Endothelial cell of umbilical vein (primary cell): ENCODE results near the gene TADA1. TPM values are rescaled to one million over a fixed set of nuclear protein-coding genes. Genes with fewer than 3 reads are reported as not detected.
A peak's percentile ranks its signal among the peaks of the same experiment; 100 is the strongest.

Experiments used
- BruUV-seq: library from RNA; stranded (reverse); fragments of 400-500 nt; replicated peaks from 2 replicates; lab custom pipeline; 2021; lab: Mats Ljungman, UMichigan
- CTCF ChIA-PET: fragments of 300-600, 350-600 bp; sonication (Branson Sonifier 250); formaldehyde crosslinking; loops from one replicate; lab custom pipeline; 2021; ENCODE audit warnings: antibody characterized with exemption, inconsistent platforms; lab: Charles Lee
- POLR2A ChIA-PET: fragments of 300-600, 350-600 bp; sonication (Branson Sonifier 250); formaldehyde crosslinking; loops from one replicate; lab custom pipeline; 2021; ENCODE audit warnings: antibody characterized with exemption, inconsistent platforms; lab: Charles Lee
- DNase-seq: peaks from one replicate; pipeline ENCODE4 v3.0.0-alpha.2; 2011; ENCODE audit warnings: low read depth, low spot score
- FAIRE-seq: peaks from 2 replicates; lab custom pipeline; 2011; peaks lifted over from hg19 to GRCh38; lab: Jason Lieb, UNC
- H2AFZ ChIP-seq: 2 replicates; pipeline ENCODE4 v1.6.0; 2012; ENCODE audit warnings: low read depth, low read length, control low read depth, inconsistent platforms
- H3K27ac ChIP-seq: 2 replicates; pipeline ENCODE4 v1.5.1; 2011; ENCODE audit warnings: low read depth, mild to moderate bottlenecking, control low read depth, low read length, moderate library complexity; ENCODE audit not compliant: insufficient read depth
- H3K27me3 ChIP-seq, 2 experiments: 2 replicates each; pipeline versions ENCODE4 v1.6.0 to v1.6.1; 2011; ENCODE audit warnings: low read length in 2 of 2, mixed read lengths in 1 of 2; ENCODE audit not compliant: control insufficient read depth in 2 of 2, insufficient read depth in 2 of 2
- H3K36me3 ChIP-seq, 2 experiments: 2 replicates in 1 of 2; 3 replicates in 1 of 2; pipeline ENCODE4 v1.5.1; 2011; ENCODE audit warnings: low read length in 2 of 2, mild to moderate bottlenecking in 1 of 2, moderate library complexity in 1 of 2; ENCODE audit not compliant: control insufficient read depth in 2 of 2, insufficient read depth in 2 of 2; ENCODE audit errors: extremely low read depth in 1 of 2
- H3K4me1 ChIP-seq: 3 replicates; pipeline ENCODE4 v1.5.1; 2011; ENCODE audit warnings: mild to moderate bottlenecking, low read length; ENCODE audit not compliant: control insufficient read depth, insufficient read depth; ENCODE audit errors: extremely low read depth
- H3K4me2 ChIP-seq: 2 replicates; pipeline ENCODE4 v1.6.1; 2011; ENCODE audit warnings: low read length, control low read depth, mixed read lengths; ENCODE audit not compliant: insufficient read depth
- H3K4me3 ChIP-seq, 3 experiments: fragments of 200-600 bp in 1 of 3; sonication (generic), shearing (Covaris generic) in 1 of 3; replicated peaks in 1 of 3; 2 replicates each; pipeline ENCODE4 v1.5.1; 2011 to 2016; ENCODE audit warnings: control low read depth in 3 of 3, low read length in 3 of 3, mild to moderate bottlenecking in 2 of 3, inconsistent platforms in 1 of 3, low read depth in 1 of 3, moderate library complexity in 1 of 3; ENCODE audit not compliant: insufficient read depth in 1 of 3
- H3K79me2 ChIP-seq: 2 replicates; pipeline ENCODE4 v1.6.0; 2012; ENCODE audit warnings: low read length, inconsistent platforms; ENCODE audit not compliant: control insufficient read depth, insufficient read depth
- H3K9ac ChIP-seq: replicated peaks from 2 replicates; pipeline ENCODE3; 2011; ENCODE audit warnings: low read length, control low read depth; ENCODE audit not compliant: insufficient read depth; ENCODE audit errors: extremely low read depth
- H3K9me1 ChIP-seq: replicated peaks from 3 replicates; pipeline ENCODE4 v1.6.0; 2011; ENCODE audit warnings: mild to moderate bottlenecking, low read length; ENCODE audit not compliant: control insufficient read depth, insufficient read depth; ENCODE audit errors: extremely low read depth
- H3K9me3 ChIP-seq: replicated peaks from 2 replicates; pipeline ENCODE4 v1.5.1; 2012; ENCODE audit warnings: low read length, inconsistent platforms; ENCODE audit not compliant: control insufficient read depth, insufficient read depth
- H4K20me1 ChIP-seq: replicated peaks from 2 replicates; pipeline ENCODE3; 2011; ENCODE audit warnings: mild to moderate bottlenecking, low read length; ENCODE audit not compliant: control insufficient read depth, insufficient read depth; ENCODE audit errors: extremely low read depth
- EZH2 ChIP-seq: IDR thresholded peaks from 2 replicates; pipeline ENCODE4 v1.6.1; 2012; ENCODE audit warnings: borderline replicate concordance, low read depth, mild to moderate bottlenecking, moderate library complexity, low read length, inconsistent platforms; ENCODE audit not compliant: severe bottlenecking
- FOS ChIP-seq: IDR thresholded peaks from 2 replicates; pipeline ENCODE4 v1.6.1; 2011; ENCODE audit warnings: mild to moderate bottlenecking, low read length, moderate library complexity, borderline replicate concordance; ENCODE audit not compliant: insufficient read depth
- GATA2 ChIP-seq: IDR thresholded peaks from 2 replicates; pipeline ENCODE4 v1.7.0; 2011; ENCODE audit warnings: low read depth, mild to moderate bottlenecking, moderate library complexity, mixed read lengths, low read length; ENCODE audit not compliant: insufficient read length, insufficient read depth
- JUN ChIP-seq: IDR thresholded peaks from 2 replicates; pipeline ENCODE4 v1.6.1; 2011; ENCODE audit warnings: borderline replicate concordance, low read depth; ENCODE audit not compliant: insufficient read length, insufficient read depth
- MAX ChIP-seq: IDR thresholded peaks from 2 replicates; pipeline ENCODE4 v1.6.1; 2011; ENCODE audit not compliant: insufficient read depth, insufficient read length
- MYC ChIP-seq: IDR thresholded peaks from one replicate; pipeline ENCODE4 v1.6.1; 2011; ENCODE audit warnings: mild to moderate bottlenecking, low read depth, low read length
- POLR2A ChIP-seq: IDR thresholded peaks from 2 replicates; pipeline ENCODE4 v1.6.1; 2012; ENCODE audit warnings: low read depth, mild to moderate bottlenecking, control low read depth, low read length
- POLR2AphosphoS5 ChIP-seq: IDR thresholded peaks from 2 replicates; pipeline ENCODE4 v1.6.1; 2012; ENCODE audit warnings: low read depth, mild to moderate bottlenecking, control low read depth, low read length, moderate library complexity; ENCODE audit not compliant: insufficient read depth
- dilution Hi-C: fragments of 300-500 bp; cut with MboI; formaldehyde crosslinking; loops from one replicate; pipeline ENCODE4 v1.15.0; 2019; ENCODE audit warnings: low sequenced_read_pairs; ENCODE audit not compliant: extremely low pct_ligation_motif_present
- intact Hi-C: fragments of 100-400 bp; cut with micrococcal nuclease; formaldehyde crosslinking; loops from one replicate; pipeline ENCODE4 v1.10.0; 2022
- polyA plus RNA-seq, 4 experiments: library from polyadenylated mRNA; depleted of rRNA in 3 of 4; stranded (reverse) in 3 of 4; unstranded in 1 of 4; fragments of >200 nt; gene quantifications; 2 replicates each; pipeline versions ENCODE4 v1.2.1 to v1.2.3, GENCODE V29; 2011 to 2012; ENCODE audit warnings: missing spikeins in 1 of 4
- total RNA-seq: library from RNA; stranded (reverse); gene quantifications from 2 replicates; pipeline ENCODE4 v1.2.3, GENCODE V29; 2021
- TF ChIP-seq, protein P1 (sequence below), 2 donors: IDR thresholded peaks; 1 replicate in 1 of 2; 2 replicates in 1 of 2; pipeline ENCODE4 v1.5.1; 2011; ENCODE audit warnings: low read length in 2 of 2, mild to moderate bottlenecking in 2 of 2, moderate library complexity in 2 of 2, control low read depth in 1 of 2, inconsistent platforms in 1 of 2, low read depth in 1 of 2; ENCODE audit not compliant: insufficient read depth in 1 of 2; ENCODE audit errors: extremely low read depth in 1 of 2

The TADA1 gene
- total and polyA plus RNA-seq, 2 donors (not counting 3 experiments of a cell fraction or from before 2014, with no cell fraction given) = 7.0 to 7.9 TPM

- intact Hi-C loops = loop anchor here (1.0 to 10.0 kb wide), 2 partner anchors 9 to 951 kb away; no protein-coding TSS in a partner anchor
- BruUV-seq = TSS peak; percentile 21
- Histone ChIP-seq H3K9ac (peak overlapping the region; percentile 82), H3K9me3 (no peaks in the 10 kb centered on the region), H3K9me1 (no peaks in the 10 kb centered on the region), H3K27me3 (no peaks in the 10 kb centered on the region), H3K36me3 (no peaks in the 10 kb centered on the region), H3K4me2 (peak overlapping the region; percentile 62), H3K27ac (peak overlapping the region; percentile 47), H2AFZ (peak overlapping the region; percentile 75), H4K20me1 (no peaks in the 10 kb centered on the region), H3K4me3 (peak overlapping the region; percentile 2 to 63 (median 53)), H3K4me1 (peaks cover 10% of the 10 kb centered on the region), H3K79me2 (peaks cover 32% of the 10 kb centered on the region)
- no peak for TF ChIP-seq FOS
- no peak for TF ChIP-seq GATA2
- TF ChIP-seq JUN = no peak
- no peak for TF ChIP-seq MYC
- TF ChIP-seq, protein P1, sequence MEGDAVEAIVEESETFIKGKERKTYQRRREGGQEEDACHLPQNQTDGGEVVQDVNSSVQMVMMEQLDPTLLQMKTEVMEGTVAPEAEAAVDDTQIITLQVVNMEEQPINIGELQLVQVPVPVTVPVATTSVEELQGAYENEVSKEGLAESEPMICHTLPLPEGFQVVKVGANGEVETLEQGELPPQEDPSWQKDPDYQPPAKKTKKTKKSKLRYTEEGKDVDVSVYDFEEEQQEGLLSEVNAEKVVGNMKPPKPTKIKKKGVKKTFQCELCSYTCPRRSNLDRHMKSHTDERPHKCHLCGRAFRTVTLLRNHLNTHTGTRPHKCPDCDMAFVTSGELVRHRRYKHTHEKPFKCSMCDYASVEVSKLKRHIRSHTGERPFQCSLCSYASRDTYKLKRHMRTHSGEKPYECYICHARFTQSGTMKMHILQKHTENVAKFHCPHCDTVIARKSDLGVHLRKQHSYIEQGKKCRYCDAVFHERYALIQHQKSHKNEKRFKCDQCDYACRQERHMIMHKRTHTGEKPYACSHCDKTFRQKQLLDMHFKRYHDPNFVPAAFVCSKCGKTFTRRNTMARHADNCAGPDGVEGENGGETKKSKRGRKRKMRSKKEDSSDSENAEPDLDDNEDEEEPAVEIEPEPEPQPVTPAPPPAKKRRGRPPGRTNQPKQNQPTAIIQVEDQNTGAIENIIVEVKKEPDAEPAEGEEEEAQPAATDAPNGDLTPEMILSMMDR (IDR thresholded peaks at IDR 0.05; ENCODE audit: extremely low read depth in 1 of 2, insufficient read depth in 1 of 2, low read depth in 1 of 2, low read length in 2 of 2) = no peak
- no peak for TF ChIP-seq MAX
- TF ChIP-seq POLR2AphosphoS5 = no peak
- no peak for TF ChIP-seq EZH2
- TF ChIP-seq POLR2A = no peak
- DNase-seq = no peak
- POLR2A ChIA-PET = interaction anchor here (1.0 to 1.8 kb wide), 3 partner anchors 14 to 345 kb away, joined by 3 to 7 read pairs (median 4); partner anchors contain the start of gene POU2F1
- CTCF ChIA-PET = interaction anchor here (0.9 to 1.6 kb wide), 8 partner anchors 10 to 679 kb away, joined by 3 to 6 read pairs (median 4); partner anchors contain the start of genes CREG1, POGK and POU2F1
- peak; percentile 31 for FAIRE-seq
- dilution Hi-C loops = no loop called here
These were observed 746 bp downstream of the TADA1 start for GRCh38 chr1:166875302-166875733.
